GM06990 (cell line): ENCODE measurements around the gene DEGS2.
A peak's percentile ranks its signal among the peaks of the same experiment; 100 is the strongest.

Experiments used
- DNase-seq: peaks from one replicate; pipeline ENCODE4 v3.0.0-alpha.2; 2011; ENCODE audit not compliant: insufficient read length; ENCODE audit errors: extremely low read depth
- H3K27me3 ChIP-seq: replicated peaks from 2 replicates; pipeline ENCODE4 v1.6.0; 2011; ENCODE audit warnings: low read length; ENCODE audit not compliant: control insufficient read depth, insufficient read depth
- H3K36me3 ChIP-seq: 2 replicates; pipeline ENCODE4 v1.5.1; 2011; ENCODE audit warnings: low read length; ENCODE audit not compliant: control insufficient read depth, insufficient read depth
- H3K4me3 ChIP-seq: replicated peaks from 2 replicates; pipeline ENCODE4 v1.5.1; 2011; ENCODE audit warnings: low read depth, mild to moderate bottlenecking, control low read depth, low read length
- CTCF ChIP-seq: IDR thresholded peaks from 2 replicates; pipeline ENCODE4 v1.5.1; 2011; ENCODE audit warnings: low read length, control low read depth, mild to moderate bottlenecking, inconsistent platforms; ENCODE audit not compliant: insufficient read depth, poor library complexity, severe bottlenecking

Gene DEGS2

DNA sequence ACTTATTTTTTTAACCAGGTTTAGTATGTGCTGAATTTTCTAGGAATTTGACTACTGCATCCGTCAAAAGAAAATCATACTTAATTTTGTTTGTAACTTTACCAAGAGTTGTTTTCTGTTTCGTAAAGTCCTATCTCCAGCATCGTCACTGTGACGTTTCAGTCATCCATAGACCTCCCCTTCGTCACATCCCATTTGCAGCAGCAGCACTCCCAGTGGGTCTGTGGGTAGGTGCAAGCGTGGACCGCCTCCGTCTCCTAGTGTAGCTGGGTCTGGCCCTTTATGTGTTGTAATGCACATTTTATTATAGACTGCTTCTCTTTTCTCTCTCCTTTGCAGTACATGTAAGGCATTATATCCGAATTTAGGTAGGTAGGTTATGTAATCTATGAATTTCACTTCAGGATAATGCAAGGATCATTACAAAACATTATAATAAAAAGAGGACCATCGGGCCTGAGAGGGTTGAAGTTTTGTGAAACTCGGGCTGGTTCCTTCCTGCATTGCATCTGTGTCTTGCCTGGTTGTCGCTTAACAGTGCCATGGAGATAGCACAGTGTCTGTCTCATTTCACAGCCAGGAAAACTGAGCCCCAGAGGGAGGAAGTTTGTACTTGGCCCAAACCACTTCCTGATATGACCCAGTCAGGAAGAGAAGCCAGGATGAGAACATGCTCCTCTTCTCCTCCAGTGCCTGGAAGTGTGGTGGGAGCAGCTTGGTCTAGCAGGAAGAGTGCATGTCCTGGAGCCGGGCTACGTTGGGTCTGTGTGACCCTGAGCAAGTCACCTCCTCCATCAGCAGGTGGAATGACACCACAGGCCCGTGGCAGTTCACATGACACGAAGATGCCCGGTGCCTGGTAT lies 53.0 kb downstream of the DEGS2 start:
- Histone ChIP-seq H3K4me3 (no peak overlapping the region), H3K36me3 (peaks cover 53% of the 10 kb centered on the region), H3K27me3 (no peaks in the 10 kb centered on the region)
- no peak for TF ChIP-seq CTCF
- no peak for DNase-seq

DNA sequence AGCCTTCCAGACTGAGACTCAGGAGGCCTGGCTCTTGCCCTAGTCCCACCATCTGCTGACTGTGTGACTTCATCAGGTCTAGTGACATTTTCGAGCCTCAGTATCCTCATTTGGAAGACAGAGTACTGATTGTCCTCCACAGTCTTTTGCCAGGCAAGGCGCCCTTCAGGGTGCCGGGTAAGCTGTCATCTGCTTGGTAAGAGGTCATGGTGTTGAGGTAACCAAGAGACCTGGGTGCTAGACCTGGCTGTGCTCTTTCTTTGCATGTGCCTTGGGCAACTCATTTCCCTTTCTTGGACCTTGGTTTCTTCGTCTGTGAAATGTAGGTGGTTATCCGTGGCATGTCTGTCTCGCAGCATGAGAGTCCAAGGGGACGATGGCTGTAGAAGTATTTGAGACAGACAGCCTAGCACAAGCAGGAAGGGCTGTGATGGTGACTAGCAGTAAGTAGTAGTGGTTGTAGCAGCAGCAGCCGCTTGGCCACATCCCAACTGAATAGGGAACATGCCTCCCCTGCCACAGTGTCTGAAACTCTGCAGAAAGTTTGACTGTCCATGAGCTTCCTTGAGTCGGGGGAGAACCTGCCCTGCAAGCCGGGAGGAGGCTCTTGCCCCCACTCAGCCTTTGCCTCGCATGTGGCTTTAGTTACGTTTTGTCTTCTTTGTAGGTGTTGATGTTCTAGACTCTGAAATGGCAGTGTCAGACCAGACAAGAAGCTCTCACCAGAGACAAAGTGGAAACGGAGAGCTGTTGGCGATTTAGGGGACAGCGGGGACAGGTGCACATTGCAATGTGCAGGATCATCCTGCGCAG lies 53.9 kb downstream of the DEGS2 start:
- DNase-seq = no peak
- TF ChIP-seq CTCF = no peak
- Histone ChIP-seq H3K4me3 (no peak overlapping the region), H3K27me3 (no peaks in the 10 kb centered on the region), H3K36me3 (peaks cover 53% of the 10 kb centered on the region)

DNA sequence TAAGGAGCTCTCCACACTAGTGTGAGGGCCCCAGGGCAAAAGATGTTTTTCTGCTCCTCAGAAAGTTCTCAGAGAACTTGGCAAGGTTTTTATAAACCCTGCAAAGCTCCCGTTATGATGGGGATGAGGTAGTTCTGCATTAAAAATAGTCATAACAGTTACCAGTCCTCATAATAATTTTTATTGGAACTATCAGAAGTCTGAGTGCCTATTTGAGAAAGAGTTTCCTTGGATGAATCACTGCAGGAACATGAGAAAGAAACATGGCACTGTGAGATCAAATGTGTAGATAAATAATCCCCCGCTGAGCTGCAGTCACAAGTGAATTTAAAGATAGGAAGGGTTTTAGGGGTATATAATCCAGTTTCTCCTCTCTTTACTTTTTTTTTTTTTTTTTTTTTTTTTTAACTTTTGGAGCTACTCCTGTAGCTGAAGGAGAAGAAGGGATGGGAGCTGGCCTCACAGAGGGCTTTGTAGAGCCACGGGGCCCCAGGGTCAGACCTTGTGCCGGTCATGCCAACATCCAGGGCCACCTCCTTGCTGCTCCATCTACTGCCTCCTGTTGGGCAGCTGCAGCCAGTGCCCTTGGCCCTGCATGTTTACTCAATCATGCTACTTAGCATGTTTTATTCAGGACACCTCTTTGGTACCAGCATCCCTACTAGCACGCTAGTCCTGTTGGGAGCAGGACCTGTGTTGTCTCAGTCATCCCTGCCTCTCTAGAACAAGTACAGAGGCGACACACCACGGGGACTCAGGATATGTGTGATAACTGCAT lies 54.7 kb downstream of the DEGS2 start:
- peak; percentile 17 for TF ChIP-seq CTCF

DNA sequence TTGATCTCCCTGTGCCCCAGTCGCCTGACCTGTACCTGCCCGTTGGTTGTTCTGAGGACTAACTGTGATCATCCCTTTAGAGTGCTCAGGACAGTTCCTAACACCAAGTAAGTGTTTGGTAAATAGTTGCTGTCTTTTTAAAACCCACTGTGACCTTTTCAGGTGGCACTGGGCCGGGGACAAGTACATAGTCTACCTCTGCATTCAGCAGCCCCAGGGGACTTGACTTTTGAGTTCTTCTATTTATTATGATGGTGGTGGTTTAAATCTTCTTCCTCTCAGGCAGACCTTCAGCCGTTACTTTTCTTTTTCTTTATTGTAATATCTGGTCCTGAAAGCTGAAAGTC lies 55.5 kb downstream of the DEGS2 start:
- TF ChIP-seq CTCF = no peak
- Histone ChIP-seq H3K4me3 (no peak overlapping the region), H3K27me3 (no peaks in the 10 kb centered on the region), H3K36me3 (peaks cover 50% of the 10 kb centered on the region)
- DNase-seq = no peak

More for the DNA sequence above, 54.7 kb downstream of the DEGS2 start:
- Histone ChIP-seq H3K27me3 (no peaks in the 10 kb centered on the region), H3K4me3 (no peak overlapping the region), H3K36me3 (peaks cover 53% of the 10 kb centered on the region)
- DNase-seq = no peak

DNA sequence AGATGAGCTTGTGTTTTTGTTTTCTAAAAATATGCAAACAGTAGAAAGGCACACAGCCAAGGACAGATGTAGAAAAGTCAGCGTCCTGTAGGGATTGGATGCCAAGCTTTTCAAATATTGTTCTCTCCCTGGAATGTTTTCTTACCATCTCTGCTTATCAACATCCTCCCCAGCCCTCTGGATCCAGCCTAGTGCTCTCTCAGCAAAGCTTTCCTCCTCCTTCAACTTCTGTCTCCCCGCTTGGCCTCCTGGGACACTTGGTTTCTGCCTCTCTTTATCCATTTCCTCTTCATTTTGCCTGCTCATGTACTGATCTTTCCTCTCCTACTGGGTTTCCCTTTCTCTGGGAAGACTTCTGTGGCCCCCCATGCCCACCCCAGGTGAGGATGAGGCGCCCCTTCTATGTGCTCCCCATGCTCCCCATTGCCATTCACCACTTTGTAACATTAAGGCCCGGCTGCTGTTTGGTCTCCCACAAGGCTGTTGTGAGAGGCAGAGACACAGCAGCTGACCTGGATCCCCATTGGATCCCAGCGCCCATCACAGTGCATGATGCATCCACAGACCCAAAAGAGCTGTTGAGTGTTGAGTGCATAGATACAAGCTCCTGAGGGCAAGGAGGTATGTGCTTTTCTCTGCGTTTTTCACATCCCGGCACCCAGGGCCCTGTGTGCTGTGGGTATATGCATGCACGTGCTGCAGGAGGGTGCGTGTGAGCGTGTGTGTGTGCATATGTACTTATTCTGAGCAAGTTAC lies 56.0 kb downstream of the DEGS2 start:
- no peak for DNase-seq
- TF ChIP-seq CTCF = no peak
- H3K27me3 ChIP-seq = no peaks in the 10 kb centered on the region
- H3K4me3 ChIP-seq = no peak overlapping the region
- peaks cover 48% of the 10 kb centered on the region for H3K36me3 ChIP-seq
